KOPT-K1 (cell line): ENCODE measurements around the gene KCNA3.
"Not testable (repeated sequence)": the region's sequence is repeated elsewhere in the genome, so short reads cannot be mapped to it uniquely, and the experiment has no call there.

Experiments
- H3K27ac ChIP-seq: fragments of 200-600 bp; sonication (generic); 2 replicates; pipeline ENCODE4 v1.5.1; 2016; ENCODE audit warnings: antibody characterized with exemption, mild to moderate bottlenecking, low read depth, low read length; ENCODE audit not compliant: poor library complexity, severe bottlenecking
- H3K36me3 ChIP-seq: fragments of 200-600 bp; sonication (generic); 2 replicates; pipeline ENCODE4 v1.5.1; 2017; ENCODE audit warnings: antibody characterized with exemption, mild to moderate bottlenecking, low read length, moderate library complexity; ENCODE audit not compliant: insufficient read depth
- H3K9me3 ChIP-seq: fragments of 200-600 bp; sonication (generic); 2 replicates; pipeline ENCODE4 v1.5.1; 2017; ENCODE audit warnings: antibody characterized with exemption, low read length, mild to moderate bottlenecking; ENCODE audit not compliant: insufficient read depth, poor library complexity, severe bottlenecking

KCNA3 gene

DNA sequence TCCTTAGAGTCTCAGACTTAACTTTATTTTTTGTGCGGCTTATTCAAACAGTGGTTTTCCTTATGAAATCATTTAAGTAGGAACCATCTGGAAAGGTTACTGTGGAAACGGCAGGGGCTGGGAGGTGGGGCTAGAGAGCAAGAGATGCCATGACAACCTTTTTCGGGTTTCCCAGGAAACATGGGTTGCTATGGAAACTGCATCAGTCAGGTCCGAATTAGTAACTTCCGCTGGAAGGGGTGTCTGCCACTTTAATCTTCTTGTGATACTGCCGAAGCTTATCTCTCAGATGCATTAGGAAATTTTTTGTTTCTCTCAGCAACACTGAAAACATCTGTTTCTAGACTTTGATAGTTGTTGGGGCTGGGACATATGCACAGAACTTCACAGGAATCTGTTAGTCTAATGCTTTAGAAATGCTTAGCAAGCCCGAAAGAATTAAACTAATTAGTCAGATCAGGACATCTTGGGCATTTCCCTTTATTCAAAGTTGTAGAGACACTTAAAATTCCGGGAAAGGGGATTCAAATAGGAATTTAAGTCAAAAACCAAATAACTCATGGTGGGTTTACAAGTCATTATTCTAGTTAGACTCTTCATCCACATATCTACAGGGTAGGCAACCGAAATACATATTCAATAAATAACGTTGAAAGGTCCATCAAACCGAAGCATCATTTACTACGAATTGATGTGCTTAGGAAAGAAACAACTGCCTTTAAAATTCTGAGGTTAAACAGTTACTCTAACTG lies 2.6 kb downstream of the KCNA3 start:
- Histone ChIP-seq H3K9me3 (no peaks in the 10 kb centered on the region), H3K36me3 (peaks cover 10% of the 10 kb centered on the region), H3K27ac (peak overlapping the region; percentile 88)

DNA sequence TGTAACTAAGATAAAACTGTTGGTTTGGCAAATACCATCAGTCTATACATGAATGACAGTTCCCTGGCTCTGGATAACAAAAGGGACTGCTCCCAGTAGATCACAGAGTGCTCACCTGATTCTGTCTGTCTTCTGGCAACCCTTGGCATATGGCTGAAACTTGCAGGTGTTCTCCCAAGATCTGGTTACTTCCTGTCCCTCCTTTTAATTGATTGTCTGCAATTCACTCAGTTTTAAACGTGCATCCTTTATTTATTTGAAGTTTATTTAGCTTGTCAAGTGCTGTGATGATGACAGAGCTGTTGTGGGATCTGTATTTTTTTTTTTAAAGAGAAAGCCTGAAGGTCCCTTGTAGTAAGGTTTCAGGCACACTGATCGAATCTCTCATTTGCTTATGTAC lies 3.4 kb downstream of the KCNA3 start:
- Histone ChIP-seq H3K27ac (peak overlapping the region; percentile 88), H3K36me3 (peaks cover 18% of the 10 kb centered on the region), H3K9me3 (no peaks in the 10 kb centered on the region)

DNA sequence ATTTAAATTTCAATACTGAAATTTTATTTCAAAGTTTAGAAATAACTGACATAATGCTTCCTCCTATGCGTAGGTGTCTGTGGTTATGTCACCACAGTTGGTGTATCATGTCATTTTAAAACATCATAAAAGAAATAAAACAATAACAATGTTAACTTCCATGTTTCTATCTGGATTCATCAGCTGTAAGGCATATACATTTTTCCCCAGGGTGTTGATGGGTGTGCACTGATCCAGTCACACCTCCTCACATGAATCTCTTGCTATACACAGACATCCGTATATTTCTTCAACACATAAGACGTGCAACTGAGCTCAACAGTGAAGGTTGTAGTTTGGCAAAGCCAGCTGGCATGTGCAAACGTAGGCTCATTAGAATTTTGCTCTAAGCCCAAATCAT lies 6.2 kb downstream of the KCNA3 start:
- Histone ChIP-seq H3K9me3 (no peaks in the 10 kb centered on the region), H3K27ac (peak overlapping the region; percentile 88), H3K36me3 (peaks cover 46% of the 10 kb centered on the region)

DNA sequence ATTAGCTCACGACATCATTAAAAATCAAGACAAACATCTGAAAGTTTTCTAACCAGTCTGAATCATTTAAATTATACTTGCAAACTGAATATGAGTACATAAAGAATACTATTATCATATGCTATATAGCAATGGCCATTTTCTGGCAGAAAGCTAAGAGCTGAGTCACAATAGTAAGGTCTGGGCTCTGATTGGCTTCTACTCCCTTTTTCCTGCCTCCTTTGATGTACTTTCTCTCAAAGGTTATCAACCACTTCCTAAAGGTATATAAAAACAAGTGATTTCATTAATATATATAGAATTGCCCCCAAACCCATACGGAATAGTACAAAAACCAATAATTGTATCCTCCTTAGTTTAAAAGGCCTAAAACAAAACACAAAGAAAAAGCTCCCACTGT lies 7.0 kb downstream of the KCNA3 start:
- peak overlapping the region; percentile 48 for H3K27ac ChIP-seq
- H3K36me3 ChIP-seq, result peaks cover 52% of the 10 kb centered on the region
- no peaks in the 10 kb centered on the region for H3K9me3 ChIP-seq

DNA sequence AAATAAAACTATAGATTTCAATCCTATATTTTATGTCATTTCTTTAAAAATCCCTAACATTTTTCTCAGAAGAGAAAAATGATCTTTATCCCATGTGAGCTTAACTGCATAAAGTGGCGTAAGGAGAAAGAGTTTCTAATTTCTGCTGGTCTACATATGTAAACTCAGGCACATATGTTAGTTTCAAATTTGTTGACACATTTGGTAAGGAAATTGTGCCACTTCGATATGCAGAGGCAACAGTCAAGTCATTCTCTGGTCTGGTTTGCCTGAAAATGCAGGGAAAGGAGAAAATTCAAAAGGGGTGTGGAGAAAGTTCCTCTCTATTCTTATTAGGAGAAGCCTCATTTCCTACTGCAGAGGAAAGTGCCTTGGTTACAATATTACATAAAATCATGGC lies 11.5 kb downstream of the KCNA3 start:
- Histone ChIP-seq H3K36me3 (peaks cover 92% of the 10 kb centered on the region), H3K9me3 (no peaks in the 10 kb centered on the region), H3K27ac (no peak overlapping the region)

DNA sequence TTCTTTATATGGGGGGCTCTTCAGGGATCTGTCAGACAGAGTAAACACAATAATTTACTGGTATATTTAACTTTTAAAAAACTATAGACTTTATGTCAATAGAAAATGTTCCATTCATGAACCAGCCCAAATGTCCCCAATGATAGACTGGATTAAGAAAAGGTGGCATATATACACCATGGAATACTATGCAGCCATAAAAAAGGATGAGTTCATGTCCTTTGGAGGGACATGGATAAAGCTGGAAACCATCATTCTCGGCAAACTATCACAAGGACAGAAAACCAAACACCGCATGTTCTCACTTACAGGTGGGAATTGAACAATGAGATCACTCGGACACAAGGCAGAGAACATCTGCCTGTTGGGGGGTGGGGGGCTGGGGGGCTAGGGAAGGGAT lies 15.2 kb downstream of the KCNA3 start:
- H3K9me3 ChIP-seq, H3K27ac ChIP-seq: not testable (repeated sequence)
- peaks cover 86% of the 10 kb centered on the region for H3K36me3 ChIP-seq

DNA sequence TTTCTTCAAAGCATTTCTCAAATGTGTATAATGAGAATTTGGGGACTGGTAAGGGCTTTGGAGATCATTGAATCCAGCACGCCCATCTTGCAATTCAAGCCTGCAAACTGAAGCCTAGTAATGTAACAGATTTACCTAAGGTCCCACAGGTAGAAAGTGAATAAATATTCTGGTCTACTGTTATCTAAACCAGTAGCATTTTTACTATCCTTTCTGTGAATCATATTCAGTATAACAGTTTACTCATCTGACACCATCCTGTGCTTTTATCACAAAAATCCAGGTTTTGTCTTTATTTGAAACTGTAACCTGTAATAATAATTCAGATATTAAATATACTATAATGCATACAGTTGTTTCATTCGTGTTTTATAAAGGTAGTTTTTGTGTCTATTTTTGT lies 17.4 kb downstream of the KCNA3 start:
- H3K9me3 ChIP-seq, result no peaks in the 10 kb centered on the region
- no peak overlapping the region for H3K27ac ChIP-seq
- peaks cover 66% of the 10 kb centered on the region for H3K36me3 ChIP-seq

DNA sequence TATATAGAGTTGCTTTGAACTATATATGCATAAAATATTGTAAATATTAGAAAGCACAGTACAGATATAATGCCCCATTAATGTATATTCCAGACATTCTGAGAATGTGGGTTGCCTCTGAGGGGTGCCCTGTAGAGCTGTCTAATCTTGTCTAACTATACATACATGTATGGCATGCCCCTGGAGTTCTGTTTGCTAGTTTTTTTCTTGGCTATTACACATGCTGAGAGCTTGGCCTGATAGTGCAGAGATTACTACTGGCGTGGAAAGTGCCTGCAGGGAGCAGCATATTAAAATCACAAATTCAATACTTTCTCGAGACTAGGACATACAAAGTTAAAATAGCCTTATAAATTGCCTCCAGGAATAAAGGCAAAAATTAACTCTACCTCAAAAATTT lies 24.1 kb downstream of the KCNA3 start:
- peaks cover 8% of the 10 kb centered on the region; the same call in 1 of the 2 replicates for H3K36me3 ChIP-seq
- no peak overlapping the region for H3K27ac ChIP-seq
- no peaks in the 10 kb centered on the region for H3K9me3 ChIP-seq

DNA sequence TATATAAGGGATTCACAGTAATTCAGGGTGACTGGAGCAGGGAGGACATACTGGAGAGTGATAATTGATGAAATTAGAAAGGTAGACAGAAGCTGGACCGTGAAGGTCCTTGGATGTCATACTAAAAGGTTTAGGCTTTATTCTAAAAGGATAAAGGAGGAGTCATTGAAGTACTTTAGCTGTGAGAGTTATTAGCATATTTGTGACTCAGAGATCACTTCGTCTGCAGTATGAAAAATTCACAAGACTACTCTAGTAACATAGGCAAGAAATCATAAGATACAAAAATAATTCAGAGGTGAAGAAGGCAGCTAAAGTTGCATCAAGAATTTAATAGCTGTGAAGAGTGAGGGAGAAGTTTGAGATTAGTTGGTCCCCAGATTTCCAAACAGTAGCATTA lies 26.3 kb downstream of the KCNA3 start:
- Histone ChIP-seq H3K27ac (peak overlapping the region; percentile 62), H3K36me3 (no peaks in the 10 kb centered on the region), H3K9me3 (no peaks in the 10 kb centered on the region)

DNA sequence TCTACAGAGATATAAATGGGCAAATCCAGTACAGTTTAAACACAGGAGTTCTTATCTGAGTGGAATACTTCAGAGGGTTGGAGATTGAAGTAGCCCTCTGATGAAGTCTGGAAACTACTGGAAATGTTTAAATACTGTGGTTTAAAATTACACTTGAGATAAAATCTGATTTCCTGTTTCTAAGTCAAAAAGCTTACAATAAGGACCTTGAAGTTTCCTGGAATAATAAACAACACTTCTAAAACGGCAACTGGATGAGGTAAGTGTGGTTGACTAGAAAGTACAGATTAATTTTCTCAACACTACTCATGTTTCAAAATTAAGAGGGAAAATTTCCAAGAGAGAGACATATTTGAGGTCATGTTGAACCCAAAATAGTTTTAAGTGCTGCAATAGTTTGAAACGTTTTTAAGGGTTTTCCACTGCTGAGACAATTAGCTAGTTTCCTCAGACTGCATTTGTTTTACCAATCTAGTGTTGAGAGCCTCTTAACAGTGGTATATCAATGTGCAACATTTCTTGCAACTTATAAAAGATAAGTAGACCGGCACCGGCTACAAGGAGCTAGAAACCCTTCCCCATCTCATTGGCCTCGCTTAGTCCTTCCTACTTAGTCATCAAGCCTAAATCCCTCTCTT lies 27.4 kb downstream of the KCNA3 start:
- no peaks in the 10 kb centered on the region for H3K9me3 ChIP-seq
- peak overlapping the region; percentile 62 for H3K27ac ChIP-seq
- H3K36me3 ChIP-seq, result no peaks in the 10 kb centered on the region

DNA sequence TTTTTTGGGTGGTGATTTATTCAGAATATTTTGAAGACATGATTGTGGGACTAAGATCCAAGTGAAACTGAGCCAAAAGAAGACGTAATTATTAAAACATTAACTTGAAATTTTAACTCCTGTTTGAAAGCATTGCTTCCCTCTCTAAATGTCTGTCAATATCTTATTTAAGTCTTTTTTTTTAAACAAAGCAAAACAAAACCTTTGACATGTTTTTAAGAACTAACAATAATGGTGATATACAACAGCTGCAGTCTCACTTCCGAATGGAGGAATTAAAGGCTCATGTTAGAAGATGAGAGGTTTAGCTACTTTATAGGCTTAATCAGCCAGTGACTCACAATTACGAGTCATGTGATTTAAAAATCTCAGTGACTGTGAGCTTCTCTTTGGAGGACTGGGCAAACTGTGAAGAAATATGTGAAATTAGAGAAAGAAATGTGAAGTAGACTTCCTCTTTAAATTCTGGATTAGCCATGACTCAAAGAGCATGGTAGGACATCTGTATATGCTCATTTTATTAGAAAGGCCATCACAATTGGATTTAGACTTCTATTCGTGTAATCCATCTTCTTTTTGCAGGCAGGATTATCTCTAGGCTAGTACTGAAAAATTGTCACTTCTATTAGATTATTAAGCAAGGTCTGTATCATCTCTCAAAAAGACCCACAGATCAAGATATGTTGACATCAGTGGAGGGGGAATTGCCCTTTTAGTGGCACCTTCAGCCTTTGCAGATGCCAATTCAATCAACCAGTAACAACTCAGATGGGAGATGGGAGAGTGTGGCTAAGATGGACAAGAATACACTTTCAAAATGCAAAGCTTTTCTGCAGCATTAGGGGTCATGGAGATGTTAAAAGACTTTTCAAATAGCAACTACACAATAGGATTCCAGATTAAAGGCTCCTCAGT lies 28.7 kb downstream of the KCNA3 start:
- Histone ChIP-seq H3K36me3 (no peaks in the 10 kb centered on the region), H3K27ac (peak overlapping the region; percentile 62), H3K9me3 (no peaks in the 10 kb centered on the region)

DNA sequence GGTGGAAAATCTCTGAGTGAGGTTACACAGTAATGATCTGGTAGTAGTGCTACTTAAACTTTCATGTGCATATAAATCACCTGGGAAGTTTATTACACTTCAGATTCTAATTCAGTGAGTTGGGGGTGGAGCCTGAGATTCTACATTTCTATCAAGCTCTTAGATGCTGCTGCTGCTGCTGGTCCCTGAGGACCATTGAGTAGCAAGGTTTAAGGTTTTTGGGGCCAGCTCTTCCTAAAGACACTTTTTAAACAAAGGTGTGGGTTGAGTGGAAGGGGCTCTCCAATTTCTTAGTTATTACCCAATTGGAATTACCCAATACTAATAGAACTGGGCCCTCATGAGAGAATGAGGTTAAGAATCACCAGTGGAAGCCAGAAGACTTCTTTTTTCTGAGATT lies 29.5 kb downstream of the KCNA3 start:
- no peaks in the 10 kb centered on the region for H3K9me3 ChIP-seq
- no peak overlapping the region for H3K27ac ChIP-seq
- H3K36me3 ChIP-seq, result no peaks in the 10 kb centered on the region

DNA sequence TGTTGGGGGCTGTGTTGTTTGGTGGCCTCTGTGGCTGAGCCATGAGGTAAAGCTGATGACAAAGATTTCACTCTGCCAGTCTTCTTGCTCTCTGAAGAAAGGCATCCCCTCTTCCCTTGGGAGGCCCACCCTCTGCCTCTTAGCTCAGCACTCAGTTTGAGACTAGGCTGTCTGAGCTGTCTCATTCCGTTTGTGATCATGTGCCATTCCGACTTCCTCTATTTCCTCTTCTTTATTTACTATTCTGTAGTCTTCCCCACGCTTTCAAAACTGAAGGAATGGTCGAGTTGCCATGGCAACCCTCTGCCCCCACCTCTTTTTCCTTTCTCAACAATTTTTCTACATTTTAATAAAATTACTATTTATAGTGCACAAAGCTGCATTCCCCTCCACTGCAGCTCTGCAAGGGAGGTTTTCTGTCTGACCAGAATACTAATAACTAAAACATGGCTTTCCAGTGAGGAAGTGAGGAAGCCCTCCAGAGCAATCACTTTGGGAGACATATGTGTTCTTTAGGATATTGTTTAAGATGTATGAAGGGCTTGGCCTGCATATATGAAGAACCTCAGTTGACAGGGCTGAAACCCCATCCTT lies 30.8 kb downstream of the KCNA3 start:
- H3K9me3 ChIP-seq, result no peaks in the 10 kb centered on the region
- H3K27ac ChIP-seq, result no peak overlapping the region
- H3K36me3 ChIP-seq, result no peaks in the 10 kb centered on the region

DNA sequence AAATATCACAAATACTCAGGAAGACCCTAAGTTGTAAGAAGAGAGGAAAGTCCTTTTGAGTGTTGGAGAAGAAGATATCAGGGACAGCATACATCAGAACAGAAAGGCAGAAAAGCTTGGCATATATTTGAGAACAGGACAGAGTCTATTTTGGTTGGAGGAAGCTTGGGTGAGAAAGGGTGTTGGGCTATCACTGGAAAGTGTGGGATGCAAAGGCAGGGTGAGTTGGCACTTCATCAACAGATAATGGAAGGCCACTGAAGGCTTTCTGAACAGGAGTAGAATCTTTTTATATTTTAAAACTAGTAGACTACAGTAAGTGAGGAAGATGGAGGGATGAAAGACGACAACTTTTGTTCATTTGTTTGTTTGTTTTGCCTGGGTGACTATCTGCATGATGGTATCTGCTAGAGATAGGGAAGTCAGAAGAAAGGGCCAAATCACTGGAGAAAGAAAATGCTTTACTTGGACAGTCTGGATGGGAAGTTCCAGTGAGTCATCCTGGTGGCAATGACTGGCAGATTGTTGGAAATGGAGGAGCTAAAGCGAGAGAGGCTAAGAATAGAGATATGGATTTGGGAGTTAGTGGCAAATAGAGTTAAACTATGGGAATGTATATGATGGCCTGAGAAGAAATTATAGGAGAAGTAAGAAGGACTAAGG lies 34.9 kb downstream of the KCNA3 start:
- no peaks in the 10 kb centered on the region for H3K9me3 ChIP-seq
- H3K27ac ChIP-seq, result no peak overlapping the region

More for the DNA sequence above, 34.9 kb downstream of the KCNA3 start:
- H3K36me3 ChIP-seq, result no peaks in the 10 kb centered on the region
